AG08395 (cell line): ENCODE data around the gene CDK6.
"Not testable (repeated sequence)": the region's sequence is repeated elsewhere in the genome, so short reads cannot be mapped to it uniquely, and the experiment has no call there.

Experiments used
- DNase-seq: peaks from one replicate; pipeline ENCODE4 v3.0.0; 2012; ENCODE audit warnings: mixed read lengths, low spot score

CDK6 gene

DNA sequence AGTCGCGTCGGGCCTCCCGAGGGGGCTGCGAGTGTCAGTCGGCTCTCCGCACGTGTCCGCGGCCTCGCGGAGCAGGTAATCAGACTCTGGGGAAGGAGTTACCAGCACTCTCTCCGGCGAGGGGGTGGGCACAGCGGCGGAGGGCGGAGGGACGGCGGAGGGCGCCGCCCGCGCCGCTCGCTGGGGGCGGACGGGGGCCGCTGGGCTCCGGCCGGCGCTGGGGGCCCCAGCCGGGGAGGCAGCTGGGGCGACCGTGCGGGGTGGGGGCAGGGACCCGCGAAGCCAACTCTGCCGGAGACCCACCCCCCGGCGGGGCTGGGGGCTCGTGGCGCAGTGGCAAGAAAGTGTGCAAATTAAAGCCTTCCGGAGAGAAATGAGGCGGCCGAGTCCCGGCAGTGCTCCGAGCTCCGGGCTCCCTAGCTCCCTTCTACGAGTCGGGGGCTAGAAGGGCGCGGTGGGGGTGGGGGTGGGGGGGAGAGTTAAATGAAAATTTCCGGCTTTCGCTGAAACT lies at the start of gene CDK6:
Gene CDK6, minus strand, starts transcription at position 85 of the 511 bp plus-strand sequence. CDS start 3,250 bp downstream, outside the sequence.
- DNase-seq = peak; percentile 72

DNA sequence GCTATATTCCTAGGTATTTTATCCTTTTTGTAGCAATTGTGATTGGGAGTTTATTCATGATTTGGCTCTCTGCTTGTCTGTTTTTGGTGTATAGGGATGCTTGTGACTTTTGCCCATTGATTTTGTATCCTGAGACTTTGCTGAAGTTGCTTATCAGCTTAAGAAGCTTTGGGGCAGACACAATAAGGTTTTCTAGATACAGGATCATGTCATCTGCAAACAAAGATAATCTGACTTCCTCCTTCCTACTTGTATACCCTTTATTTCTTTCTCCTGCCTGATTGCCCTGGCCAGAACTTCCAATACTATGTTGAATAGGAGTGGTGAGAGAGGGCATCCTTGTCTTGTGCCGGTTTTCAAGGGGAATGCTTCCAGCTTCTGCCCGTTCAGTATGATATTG lies 49.7 kb upstream of the CDK6 start:
- not testable (repeated sequence) for DNase-seq

DNA sequence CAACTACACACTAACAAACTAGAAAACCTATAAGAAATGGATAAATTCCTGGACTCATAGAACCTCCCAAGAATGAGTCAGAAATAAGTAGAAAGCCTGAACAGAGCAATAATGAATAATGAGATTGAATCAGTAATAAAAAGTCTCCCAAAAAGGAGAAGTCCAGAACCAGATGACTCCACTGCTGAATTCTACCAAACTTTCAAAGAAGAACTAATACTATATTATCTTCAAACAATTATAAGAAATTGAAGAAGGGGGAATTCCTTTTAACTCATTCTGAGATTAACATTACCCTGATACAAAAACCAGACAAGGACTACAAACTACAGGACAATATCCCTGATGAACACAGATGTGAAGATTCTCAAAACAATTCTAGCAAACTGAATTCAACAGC lies 47.8 kb upstream of the CDK6 start:
- DNase-seq = no peak

DNA sequence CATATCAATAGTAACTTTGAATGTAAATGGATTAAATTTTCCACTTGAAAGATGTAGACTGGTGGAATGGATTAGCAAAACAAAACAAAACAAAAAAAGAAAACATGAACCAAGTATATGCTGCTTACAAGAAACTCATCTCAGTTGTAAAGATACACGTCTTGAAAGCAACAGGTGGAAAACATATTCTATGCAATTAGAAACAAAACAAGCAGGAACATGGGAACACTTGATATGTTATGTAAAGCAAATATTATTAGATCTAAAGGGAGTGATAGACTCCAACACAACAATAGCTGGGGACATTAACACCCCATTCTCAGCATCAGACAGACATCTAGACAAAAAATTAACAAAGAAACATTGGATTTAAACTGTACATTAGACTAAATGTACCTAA lies 46.4 kb upstream of the CDK6 start:
- no peak for DNase-seq

DNA sequence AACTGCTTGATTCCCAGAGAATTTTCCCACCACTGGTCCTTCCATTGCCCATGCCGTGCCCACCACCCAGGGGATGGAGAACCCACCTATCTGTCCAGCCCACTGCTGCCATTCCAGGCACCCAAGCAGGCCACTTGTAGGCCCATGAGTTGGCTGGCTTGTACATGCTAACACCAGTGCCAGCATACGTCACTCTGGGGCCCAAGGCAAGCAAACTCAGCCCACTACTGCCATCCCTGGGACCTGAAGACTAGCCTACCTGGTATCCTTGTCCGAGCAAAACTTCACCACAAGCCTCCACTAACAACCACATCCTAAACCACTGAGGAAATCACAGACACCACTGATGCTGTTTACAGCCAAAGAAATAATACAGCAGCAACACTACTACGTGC lies 44.7 kb upstream of the CDK6 start:
- no peak for DNase-seq

DNA sequence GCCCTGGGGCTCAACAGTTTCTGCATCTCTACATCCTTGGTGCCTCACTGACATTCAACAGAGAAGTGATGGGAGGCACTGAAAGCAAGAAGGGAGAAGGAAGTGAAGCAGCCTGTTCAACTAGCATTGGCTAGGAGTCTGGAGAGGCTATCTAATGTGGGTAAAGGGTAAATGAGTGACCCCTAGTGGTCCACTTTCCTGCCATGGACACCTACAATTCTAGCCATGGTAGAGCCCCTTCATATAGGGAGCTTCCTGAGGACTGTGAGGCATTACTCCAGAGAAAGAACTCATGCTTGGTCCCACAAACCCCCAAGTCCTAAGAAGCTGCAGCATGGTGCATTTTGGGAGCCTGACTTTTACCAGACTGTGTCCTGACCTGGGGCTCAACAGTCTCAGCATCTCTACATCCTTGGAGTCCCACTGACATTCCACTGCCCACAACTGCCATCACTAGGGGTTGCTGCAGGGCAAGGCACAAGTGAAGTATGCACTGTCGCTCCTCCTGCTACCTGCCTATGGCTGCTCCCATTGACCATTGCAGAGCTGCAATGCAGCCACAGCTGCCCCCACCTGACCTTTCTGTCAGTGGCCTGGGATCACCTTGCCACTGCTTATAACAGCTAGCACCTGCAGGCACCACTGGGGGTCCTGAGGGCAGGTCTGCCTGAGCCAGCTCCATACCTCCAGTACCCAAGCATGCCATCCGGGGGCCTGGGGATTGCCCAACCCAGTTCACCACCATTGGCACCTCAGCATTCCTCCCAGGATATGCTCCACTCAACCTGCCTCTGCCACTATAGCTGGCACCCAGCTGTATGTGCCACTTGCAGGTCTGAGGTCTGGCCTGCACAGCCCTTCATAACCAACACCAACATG lies 44.1 kb upstream of the CDK6 start:
- DNase-seq = no peak

DNA sequence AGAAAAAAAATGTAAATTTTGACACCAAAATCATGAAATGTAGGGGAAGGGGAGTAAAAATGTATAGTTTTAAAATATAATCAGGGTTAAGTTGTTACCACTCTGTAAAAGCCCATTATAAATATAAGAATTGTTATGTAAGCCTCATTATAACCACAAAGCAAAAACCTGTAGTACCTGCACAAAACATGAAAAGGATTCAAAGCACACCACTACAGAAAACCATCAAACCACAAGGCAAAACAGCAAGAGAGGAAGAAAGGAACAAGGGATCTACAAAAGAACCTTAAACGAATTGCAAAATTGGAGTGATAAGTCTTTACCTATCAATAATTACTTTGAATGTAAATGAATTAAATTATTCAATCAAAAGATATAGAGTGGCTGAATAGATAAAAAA lies 41.0 kb upstream of the CDK6 start:
- no peak for DNase-seq

DNA sequence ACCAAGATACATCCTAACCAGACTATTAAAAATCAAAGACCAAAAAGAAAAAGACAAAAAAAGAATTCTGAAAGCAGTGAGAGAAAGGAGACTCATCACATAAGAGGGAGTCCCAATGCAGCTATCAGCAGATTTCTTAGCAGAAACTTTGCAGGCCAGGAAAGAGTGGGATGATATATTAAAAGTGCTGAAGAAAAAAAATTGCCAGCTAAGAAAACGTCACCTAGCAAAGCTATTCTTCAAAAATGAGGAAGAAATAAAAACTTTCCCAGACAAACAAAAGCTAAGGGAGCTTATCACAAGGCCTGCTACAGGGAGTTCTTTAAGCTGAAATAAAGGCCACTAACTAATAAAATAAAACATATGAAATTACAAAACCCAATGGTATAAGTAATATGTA lies 40.5 kb upstream of the CDK6 start:
- DNase-seq = no peak

DNA sequence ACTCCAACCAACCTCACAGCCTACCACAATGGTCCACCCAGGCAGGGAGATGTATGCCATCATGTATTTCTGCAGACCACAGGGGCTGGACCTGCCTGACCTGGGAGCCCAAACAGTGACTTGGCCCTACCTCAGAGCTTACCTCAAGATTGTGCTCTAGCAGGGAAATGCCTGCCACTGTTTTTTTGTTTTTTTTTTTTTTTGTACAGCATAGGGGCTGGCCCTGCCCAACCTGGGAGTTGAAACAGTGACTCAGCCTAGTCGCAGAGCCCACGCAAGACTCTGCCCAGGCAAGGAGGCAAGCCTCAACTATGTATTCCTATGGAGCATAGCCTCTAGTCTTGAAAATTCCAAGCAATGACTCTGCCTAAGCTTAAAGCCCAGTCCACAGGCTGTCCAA lies 39.3 kb upstream of the CDK6 start:
- no peak for DNase-seq

DNA sequence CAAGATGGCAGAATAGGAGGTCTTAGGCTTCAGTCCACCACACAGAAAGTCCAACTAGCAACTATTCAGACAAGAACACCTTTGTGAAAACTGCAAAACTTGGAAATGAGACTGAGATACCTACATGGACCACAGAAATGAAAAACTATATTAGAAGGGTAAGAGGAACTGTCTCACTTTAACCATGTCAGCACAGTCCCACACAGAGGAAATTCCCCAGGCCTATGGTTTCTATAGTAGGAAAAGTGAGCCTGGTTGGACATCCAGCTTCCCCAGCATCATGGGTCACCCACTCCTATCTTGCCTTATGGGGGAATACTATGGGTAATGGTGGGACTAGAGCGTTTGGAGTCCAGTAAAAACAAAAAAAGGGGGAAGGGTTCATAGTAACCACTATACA lies 38.8 kb upstream of the CDK6 start:
- no peak for DNase-seq

DNA sequence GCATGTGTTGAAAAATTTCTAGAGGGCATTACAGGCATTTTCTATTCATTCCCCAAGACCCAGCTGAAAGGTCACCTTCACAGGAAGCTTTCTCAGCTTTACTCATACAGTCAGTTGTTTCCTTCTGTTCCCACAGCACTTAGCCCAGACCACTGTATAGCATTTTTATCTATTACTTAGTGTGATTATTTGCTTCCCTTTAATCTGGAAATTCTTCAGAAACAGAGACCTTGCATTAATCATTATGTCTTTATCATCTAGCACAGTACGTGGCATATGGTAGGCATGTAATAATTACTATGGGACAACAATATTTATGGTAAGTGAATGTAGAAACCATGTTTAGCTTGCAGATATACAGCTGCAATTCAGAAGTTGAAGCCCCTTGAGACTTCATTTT lies 38.2 kb upstream of the CDK6 start:
- no peak for DNase-seq

DNA sequence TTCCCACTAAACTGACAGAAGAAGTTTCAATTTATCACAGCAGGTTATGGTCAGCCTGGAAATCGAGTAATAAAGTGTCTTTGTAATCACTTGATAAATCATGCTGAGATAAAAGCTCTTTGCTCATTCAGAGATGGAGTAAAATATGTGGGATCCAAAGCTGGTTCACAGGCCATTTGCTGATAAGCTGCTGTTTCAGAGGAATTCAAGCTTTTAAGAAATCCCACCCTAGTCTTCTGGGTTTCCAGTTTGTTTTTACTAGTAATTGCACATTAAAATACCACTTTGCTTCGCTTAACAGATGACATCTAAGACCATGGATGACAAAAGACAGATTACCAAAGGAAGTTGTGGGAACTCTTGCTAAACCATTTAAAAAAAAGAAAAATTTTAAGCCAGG lies 37.4 kb upstream of the CDK6 start:
- DNase-seq = no peak

DNA sequence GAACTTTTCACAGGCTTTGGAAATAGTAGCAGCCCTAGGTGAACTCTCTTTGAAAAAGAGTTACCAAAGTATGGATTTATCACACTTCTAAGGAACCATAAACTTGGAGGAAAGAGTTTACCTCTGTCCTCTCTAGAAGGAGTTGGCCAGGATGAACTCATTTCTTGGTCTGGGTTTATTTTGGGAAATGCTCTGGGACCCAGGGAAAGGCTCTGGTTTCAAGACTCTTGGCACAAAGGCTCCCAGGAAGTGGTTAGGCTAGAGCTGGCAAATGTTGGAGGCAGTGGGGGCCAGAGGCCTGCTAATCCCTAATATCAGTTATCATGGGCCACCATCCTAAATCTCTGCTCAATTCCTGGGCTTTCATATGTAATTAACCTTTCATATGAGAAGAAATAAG lies 36.3 kb upstream of the CDK6 start:
- peak; percentile 19 for DNase-seq

DNA sequence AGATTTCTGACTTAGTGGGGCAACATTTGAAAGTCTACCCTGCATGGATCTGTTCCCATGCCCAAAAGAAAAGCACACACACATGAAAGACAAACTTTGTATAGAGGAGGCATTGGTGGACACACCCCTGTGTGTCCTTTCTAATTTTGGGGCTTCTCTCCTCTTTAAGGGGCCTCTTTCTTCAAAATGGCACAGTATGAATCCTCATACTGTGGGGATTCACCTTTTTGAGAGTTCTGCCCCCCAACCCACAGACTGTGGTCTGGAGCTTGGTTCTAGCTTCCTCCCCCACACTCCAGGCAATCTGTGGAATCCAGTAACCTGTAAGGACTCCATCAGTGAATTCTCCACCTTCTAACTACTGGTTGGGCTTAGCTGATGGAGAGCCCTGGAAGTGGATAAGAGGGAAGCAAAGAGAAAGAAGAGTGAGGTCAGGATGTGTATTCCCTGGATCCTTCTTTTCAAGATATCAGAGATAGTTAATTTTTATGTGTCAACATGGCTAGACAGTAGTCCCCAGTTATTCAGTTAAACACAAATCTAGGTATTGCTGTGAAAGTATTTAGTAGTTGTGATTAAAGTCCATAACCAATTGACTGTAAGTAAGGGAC lies 32.4 kb upstream of the CDK6 start:
- no peak for DNase-seq

DNA sequence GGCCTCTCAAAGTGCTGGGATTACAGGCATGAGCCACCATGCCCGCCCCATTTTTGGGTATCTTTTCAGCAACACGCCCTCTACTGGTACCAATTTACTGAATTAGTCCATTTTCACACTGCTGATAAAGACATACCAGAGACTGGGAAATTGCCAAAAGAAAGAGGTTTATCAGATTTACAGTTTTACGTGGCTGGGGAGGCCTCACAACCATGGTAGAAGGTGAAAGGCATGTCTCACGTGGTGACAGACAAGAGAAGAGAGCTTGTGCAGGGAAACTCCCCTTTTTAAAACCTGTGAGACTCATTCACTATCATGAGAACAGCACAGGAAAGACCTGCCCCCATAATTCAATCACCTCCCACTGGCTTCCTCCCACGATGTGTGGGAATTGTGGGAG lies 27.8 kb upstream of the CDK6 start:
- DNase-seq = not testable (repeated sequence)

DNA sequence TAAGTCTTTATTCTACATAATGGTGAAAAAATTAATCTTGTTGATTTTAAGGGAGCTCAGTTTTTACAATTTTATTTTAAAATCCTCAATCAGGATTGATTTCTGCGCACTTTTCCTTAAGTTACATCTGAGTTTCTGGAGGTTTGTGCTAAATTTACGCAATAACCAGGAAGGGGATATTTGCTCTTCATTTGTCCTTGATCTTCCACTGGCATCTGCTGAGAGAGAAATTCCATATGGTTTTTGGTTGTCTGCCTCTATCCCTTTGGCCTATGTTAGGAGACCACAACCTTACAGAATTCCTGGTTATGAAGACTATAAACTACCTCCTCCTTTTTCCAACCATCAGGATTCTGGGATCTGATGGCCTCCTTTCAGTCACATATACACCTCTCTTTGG lies 20.1 kb upstream of the CDK6 start:
- no peak for DNase-seq

DNA sequence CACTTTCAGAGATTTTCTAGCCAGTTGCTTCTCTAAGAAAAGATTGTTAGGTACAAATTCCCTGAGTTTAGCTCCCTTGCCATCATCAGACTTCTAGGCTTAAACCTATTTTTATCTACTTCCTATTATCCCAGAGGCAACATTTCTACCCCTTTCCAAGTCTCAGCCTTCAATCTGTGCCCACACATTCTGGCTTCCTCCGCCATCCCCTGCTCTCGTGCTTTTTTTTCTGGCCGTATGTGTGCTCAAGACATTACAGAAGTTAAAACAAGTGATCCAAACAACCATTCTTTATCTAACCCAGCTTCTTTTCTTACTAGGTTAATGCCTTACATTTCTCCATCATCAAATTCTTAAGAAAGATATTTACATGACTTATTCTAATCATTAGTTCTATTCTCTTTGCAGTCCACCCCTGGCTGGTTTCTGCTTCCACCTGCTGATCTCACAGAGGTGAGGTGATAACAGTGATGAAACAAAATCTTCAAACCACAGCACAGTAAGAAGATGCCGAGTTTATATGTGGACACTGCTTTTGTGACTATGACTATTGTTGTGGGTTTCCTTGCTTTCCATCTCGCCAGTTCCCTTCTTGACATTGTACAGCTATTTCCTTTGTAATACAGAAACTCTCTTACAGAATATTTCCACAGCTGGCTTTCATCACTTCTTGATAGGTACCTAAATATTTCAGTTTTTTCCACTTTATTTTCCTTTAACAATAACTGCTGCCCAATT lies 18.3 kb upstream of the CDK6 start:
- DNase-seq = no peak

DNA sequence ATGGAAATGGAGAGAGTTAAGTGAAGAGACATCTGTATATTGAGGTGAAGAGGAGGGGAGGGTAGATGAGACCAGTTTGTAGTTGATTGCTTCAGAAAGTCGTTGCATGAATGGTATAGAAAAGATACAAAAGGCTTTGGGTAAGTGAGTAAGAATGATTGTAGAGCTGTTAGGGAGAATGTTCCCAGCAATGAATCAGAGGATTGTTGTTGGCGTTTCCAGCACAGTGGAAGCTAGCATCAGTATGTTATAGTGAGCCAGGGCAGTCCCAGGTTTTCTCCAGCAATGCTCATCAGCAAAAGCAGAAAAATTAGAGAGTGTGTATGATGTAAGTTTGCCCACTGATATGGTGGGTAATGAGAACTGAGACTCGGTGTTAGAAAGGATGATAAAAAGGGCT lies 15.4 kb upstream of the CDK6 start:
- DNase-seq = no peak

DNA sequence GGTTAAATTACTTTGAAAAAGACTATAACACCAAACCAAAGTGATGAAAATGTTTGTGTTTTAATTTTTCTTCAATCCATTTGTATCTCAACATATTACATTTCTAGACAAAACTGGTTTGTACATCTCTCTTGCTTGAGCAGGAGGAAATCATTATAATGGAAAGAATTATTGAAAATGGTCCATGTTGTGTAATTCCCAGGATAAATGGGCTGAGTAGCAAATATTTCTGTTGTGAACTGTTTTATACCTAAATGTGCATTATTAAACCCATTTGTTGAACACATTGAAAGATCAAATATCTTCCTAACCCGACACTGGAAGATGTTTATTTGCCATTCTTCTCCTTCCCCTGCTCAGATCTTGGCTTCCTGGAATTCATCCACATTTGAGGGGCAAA lies 14.1 kb upstream of the CDK6 start:
- no peak for DNase-seq

DNA sequence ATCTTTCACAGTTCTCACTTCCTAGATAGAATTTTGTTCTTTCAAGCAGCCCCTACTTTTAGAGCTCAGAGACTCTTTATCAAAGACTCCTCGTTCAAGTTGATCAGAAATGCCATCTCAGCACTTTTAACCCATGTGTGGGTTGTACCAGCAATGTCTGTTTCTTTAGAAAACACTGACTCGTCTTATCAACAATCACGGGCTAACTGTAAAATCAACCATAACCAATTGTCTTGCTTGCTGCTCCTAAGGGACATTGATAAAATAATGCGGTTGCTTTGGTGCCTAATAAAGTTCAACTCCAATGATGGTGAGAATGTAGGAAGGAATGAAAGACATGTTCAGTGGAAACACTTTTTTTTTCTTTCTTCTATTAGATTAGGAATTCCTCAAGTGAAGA lies 12.9 kb upstream of the CDK6 start:
- DNase-seq = no peak

DNA sequence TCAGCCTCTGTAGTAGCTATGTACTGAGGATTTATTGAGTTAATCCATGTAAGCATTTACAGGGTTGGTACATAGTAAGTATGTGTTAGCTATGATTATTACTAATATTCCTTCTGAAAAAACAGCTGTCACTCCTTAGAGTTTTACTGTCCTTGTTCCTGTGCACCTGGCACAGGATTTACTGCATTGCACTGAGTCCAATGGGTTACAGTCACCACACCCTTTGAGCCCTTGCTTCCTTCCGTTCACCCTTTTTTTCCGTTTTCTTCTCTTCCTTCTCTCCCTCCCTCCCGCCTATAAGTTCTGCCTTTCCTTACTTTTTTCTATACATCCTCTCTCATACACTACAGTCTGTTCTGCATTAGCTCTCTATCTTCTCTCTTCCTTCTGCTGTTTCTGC lies 12.5 kb upstream of the CDK6 start:
- no peak for DNase-seq

DNA sequence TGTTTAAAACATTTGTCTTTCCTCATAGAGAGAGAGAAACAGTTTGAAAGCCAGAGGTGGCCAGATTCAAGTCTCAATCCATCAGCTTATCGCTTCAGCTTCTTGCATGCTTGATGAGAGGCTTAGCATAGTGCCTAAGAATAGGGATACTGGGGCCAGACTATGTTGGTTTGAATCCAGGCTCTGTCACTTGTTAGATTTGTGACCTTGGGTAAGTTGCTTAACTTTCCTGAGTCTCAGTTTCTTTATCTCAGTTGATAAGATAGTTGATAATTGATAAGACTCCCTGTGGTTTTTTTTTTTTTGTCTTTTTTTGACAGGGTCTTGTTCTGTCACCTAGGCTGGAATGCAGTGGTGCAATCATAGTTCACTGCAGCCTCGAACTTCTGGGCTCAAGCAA lies 12.1 kb upstream of the CDK6 start:
- no peak for DNase-seq

DNA sequence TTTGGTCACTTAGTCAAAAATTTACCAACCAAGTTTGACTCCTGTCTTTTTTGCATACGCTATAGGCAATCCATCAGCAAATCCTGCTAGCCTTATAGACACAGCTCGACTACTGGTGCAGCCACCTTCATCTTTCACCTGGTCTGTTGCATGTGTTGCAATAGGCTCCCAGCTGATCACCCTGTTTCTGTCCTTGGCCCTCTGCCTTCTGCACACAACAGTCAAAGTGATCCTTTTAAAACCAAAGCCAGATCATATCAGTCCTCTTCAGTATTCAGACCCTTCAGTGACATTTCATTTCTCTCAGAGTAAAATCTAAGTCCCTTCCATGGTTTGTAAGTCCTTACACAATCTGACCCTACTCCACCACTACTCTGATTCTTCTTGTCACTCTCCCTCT lies 10.9 kb upstream of the CDK6 start:
- no peak for DNase-seq
